Prostate gland (tissue), 2 donors: ENCODE results near the gene EXOC6.

ENCODE experiments used
- CTCF ChIP-seq, 4 experiments: fragments of 200-600 bp in 2 of 4; fragments of 450-650 bp in 2 of 4; sonication (generic) in 2 of 4; IDR thresholded peaks; 1 replicate in 3 of 4; 2 replicates in 1 of 4; pipeline ENCODE4 v1.5.1; 2016 to 2019; ENCODE audit warnings: antibody characterized with exemption in 4 of 4, mild to moderate bottlenecking in 2 of 4, moderate library complexity in 2 of 4
- POLR2A ChIP-seq: fragments of 450-650 bp; IDR thresholded peaks from one replicate; pipeline ENCODE4 v1.6.1; 2016; ENCODE audit warnings: antibody characterized with exemption, mild to moderate bottlenecking

GRCh38 chr10:92837456-92837855 is 10.9 kb upstream of the EXOC6 start:
- TF ChIP-seq CTCF (IDR thresholded peaks at IDR 0.05) (no peak), POLR2A (no peak)
